SK-N-SH treated with all-trans-retinoic acid at 6 μM for 48 hours (cell line): Measurements from ENCODE around the gene TMEM100.

ENCODE experiments used
- ATAC-seq: fragments of 200-7000 bp; cut with Tn5 transposase; 3 replicates; pipeline ENCODE4 v1.9.1; 2020; ENCODE audit warnings: mild to moderate bottlenecking, moderate library complexity
- BACH2 ChIP-seq: fragments of 250-450 bp; sonication (Bioruptor Pico); IDR thresholded peaks from 2 replicates; pipeline ENCODE4 v1.9.0; 2021; ENCODE audit warnings: mild to moderate bottlenecking, borderline replicate concordance
- CSDC2 ChIP-seq: fragments of 250-450 bp; sonication (Bioruptor Pico); IDR thresholded peaks from 2 replicates; pipeline ENCODE4 v1.5.0; 2020; ENCODE audit warnings: mild to moderate bottlenecking, moderate library complexity
- ESRRG ChIP-seq: fragments of 250-450 bp; sonication (Bioruptor Pico); IDR thresholded peaks from 2 replicates; pipeline ENCODE4 v1.6.1; 2021; ENCODE audit warnings: mild to moderate bottlenecking
- GLIS3 ChIP-seq: fragments of 250-450 bp; sonication (Bioruptor Pico); IDR thresholded peaks from 2 replicates; pipeline ENCODE4 v1.5.0; 2020; ENCODE audit warnings: mild to moderate bottlenecking, moderate library complexity
- ISL1 ChIP-seq: fragments of 250-450 bp; sonication (Bioruptor Pico); IDR thresholded peaks from 2 replicates; pipeline ENCODE4 v2.1.2; 2022; ENCODE audit warnings: mild to moderate bottlenecking, moderate library complexity
- OSR1 ChIP-seq: fragments of 250-450 bp; sonication (Bioruptor Pico); IDR thresholded peaks from 2 replicates; pipeline ENCODE4 v1.8.0; 2022; ENCODE audit warnings: moderate library complexity, mild to moderate bottlenecking, inconsistent platforms
- PPARA ChIP-seq: fragments of 250-450 bp; sonication (Bioruptor Pico); IDR thresholded peaks from 2 replicates; pipeline ENCODE4 v1.5.0; 2020; ENCODE audit warnings: mild to moderate bottlenecking, borderline replicate concordance
- RARB ChIP-seq: fragments of 250-450 bp; sonication (Bioruptor Pico); IDR thresholded peaks from 2 replicates; pipeline ENCODE4 v1.8.0; 2021; ENCODE audit warnings: mild to moderate bottlenecking, moderate library complexity
- SNAI2 ChIP-seq: fragments of 250-450 bp; sonication (Bioruptor Pico); IDR thresholded peaks from 2 replicates; pipeline ENCODE4 v1.5.0; 2020; ENCODE audit warnings: mild to moderate bottlenecking, moderate library complexity
- TCF4 ChIP-seq: fragments of 250-450 bp; sonication (Bioruptor Pico); IDR thresholded peaks from 2 replicates; pipeline ENCODE4 v1.8.0; 2021; ENCODE audit warnings: mild to moderate bottlenecking, moderate library complexity, borderline replicate concordance
- ZC3H10 ChIP-seq: fragments of 250-450 bp; sonication (Bioruptor Pico); IDR thresholded peaks from 2 replicates; pipeline ENCODE4 v1.5.1; 2021; ENCODE audit warnings: mild to moderate bottlenecking, moderate library complexity
- ZFP3 ChIP-seq: fragments of 250-450 bp; sonication (Bioruptor Pico); IDR thresholded peaks from 2 replicates; pipeline ENCODE4 v1.5.0; 2020; ENCODE audit warnings: mild to moderate bottlenecking, moderate library complexity
- ZNF565 ChIP-seq: fragments of 450-650 bp; formaldehyde crosslinking; conservative IDR thresholded peaks from 2 replicates; pipeline ENCODE4 v1.5.0; 2020; ENCODE audit warnings: low read depth, mild to moderate bottlenecking, moderate library complexity
- ZNF70 ChIP-seq: fragments of 450-650 bp; formaldehyde crosslinking; IDR thresholded peaks from 2 replicates; pipeline ENCODE4 v1.5.0; 2020; ENCODE audit warnings: mild to moderate bottlenecking, moderate library complexity
- ZNF8 ChIP-seq: fragments of 450-650 bp; formaldehyde crosslinking; IDR thresholded peaks from 2 replicates; pipeline ENCODE4 v1.5.0; 2020; ENCODE audit warnings: mild to moderate bottlenecking, moderate library complexity
- TF ChIP-seq, protein P1 (sequence below): fragments of 250-450 bp; sonication (Bioruptor Pico); IDR thresholded peaks from 2 replicates; pipeline ENCODE4 v1.8.0; 2020; ENCODE audit warnings: mild to moderate bottlenecking, moderate library complexity, borderline replicate concordance
- TF ChIP-seq, protein P2 (sequence below): fragments of 250-450 bp; sonication (Bioruptor Pico); IDR thresholded peaks from 2 replicates; pipeline ENCODE4 v1.5.1; 2021; ENCODE audit warnings: mild to moderate bottlenecking, moderate library complexity
- TF ChIP-seq, protein P3 (sequence below): fragments of 250-450 bp; sonication (Bioruptor Pico); IDR thresholded peaks from 2 replicates; pipeline ENCODE4 v1.5.0; 2020; ENCODE audit warnings: mild to moderate bottlenecking, moderate library complexity
- TF ChIP-seq, protein P4 (sequence below): fragments of 250-450 bp; sonication (Bioruptor Pico); IDR thresholded peaks from 2 replicates; pipeline ENCODE4 v1.5.1; 2020; ENCODE audit warnings: low read depth, mild to moderate bottlenecking, moderate library complexity
- TF ChIP-seq, protein P5 (sequence below): fragments of 250-450 bp; sonication (Bioruptor Pico); IDR thresholded peaks from 2 replicates; pipeline ENCODE4 v1.8.0; 2021; ENCODE audit warnings: low read depth, mild to moderate bottlenecking, moderate library complexity, borderline replicate concordance

Gene TMEM100

GRCh38 chr17:55757659-55758058 is 35.0 kb upstream of the TMEM100 start:
- no peak for ATAC-seq
- no peak for TF ChIP-seq GLIS3 (CRISPR knock-in tag)
- TF ChIP-seq, protein P1, sequence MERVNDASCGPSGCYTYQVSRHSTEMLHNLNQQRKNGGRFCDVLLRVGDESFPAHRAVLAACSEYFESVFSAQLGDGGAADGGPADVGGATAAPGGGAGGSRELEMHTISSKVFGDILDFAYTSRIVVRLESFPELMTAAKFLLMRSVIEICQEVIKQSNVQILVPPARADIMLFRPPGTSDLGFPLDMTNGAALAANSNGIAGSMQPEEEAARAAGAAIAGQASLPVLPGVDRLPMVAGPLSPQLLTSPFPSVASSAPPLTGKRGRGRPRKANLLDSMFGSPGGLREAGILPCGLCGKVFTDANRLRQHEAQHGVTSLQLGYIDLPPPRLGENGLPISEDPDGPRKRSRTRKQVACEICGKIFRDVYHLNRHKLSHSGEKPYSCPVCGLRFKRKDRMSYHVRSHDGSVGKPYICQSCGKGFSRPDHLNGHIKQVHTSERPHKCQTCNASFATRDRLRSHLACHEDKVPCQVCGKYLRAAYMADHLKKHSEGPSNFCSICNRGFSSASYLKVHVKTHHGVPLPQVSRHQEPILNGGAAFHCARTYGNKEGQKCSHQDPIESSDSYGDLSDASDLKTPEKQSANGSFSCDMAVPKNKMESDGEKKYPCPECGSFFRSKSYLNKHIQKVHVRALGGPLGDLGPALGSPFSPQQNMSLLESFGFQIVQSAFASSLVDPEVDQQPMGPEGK (CRISPR knock-in tag), result no peak
- TF ChIP-seq ZNF70, result no peak
- TF ChIP-seq, protein P2, sequence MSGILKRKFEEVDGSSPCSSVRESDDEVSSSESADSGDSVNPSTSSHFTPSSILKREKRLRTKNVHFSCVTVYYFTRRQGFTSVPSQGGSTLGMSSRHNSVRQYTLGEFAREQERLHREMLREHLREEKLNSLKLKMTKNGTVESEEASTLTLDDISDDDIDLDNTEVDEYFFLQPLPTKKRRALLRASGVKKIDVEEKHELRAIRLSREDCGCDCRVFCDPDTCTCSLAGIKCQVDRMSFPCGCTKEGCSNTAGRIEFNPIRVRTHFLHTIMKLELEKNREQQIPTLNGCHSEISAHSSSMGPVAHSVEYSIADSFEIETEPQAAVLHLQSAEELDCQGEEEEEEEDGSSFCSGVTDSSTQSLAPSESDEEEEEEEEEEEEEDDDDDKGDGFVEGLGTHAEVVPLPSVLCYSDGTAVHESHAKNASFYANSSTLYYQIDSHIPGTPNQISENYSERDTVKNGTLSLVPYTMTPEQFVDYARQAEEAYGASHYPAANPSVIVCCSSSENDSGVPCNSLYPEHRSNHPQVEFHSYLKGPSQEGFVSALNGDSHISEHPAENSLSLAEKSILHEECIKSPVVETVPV (CRISPR knock-in tag), result no peak
- TF ChIP-seq, protein P3, sequence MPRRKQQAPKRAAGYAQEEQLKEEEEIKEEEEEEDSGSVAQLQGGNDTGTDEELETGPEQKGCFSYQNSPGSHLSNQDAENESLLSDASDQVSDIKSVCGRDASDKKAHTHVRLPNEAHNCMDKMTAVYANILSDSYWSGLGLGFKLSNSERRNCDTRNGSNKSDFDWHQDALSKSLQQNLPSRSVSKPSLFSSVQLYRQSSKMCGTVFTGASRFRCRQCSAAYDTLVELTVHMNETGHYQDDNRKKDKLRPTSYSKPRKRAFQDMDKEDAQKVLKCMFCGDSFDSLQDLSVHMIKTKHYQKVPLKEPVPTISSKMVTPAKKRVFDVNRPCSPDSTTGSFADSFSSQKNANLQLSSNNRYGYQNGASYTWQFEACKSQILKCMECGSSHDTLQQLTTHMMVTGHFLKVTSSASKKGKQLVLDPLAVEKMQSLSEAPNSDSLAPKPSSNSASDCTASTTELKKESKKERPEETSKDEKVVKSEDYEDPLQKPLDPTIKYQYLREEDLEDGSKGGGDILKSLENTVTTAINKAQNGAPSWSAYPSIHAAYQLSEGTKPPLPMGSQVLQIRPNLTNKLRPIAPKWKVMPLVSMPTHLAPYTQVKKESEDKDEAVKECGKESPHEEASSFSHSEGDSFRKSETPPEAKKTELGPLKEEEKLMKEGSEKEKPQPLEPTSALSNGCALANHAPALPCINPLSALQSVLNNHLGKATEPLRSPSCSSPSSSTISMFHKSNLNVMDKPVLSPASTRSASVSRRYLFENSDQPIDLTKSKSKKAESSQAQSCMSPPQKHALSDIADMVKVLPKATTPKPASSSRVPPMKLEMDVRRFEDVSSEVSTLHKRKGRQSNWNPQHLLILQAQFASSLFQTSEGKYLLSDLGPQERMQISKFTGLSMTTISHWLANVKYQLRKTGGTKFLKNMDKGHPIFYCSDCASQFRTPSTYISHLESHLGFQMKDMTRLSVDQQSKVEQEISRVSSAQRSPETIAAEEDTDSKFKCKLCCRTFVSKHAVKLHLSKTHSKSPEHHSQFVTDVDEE (CRISPR knock-in tag), result no peak
- no peak for TF ChIP-seq OSR1 (CRISPR knock-in tag)
- no peak for TF ChIP-seq BACH2 (CRISPR knock-in tag)
- TF ChIP-seq TCF4 (CRISPR knock-in tag), result no peak
- TF ChIP-seq, protein P4, sequence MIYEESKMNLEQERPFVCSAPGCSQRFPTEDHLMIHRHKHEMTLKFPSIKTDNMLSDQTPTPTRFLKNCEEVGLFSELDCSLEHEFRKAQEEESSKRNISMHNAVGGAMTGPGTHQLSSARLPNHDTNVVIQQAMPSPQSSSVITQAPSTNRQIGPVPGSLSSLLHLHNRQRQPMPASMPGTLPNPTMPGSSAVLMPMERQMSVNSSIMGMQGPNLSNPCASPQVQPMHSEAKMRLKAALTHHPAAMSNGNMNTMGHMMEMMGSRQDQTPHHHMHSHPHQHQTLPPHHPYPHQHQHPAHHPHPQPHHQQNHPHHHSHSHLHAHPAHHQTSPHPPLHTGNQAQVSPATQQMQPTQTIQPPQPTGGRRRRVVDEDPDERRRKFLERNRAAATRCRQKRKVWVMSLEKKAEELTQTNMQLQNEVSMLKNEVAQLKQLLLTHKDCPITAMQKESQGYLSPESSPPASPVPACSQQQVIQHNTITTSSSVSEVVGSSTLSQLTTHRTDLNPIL (CRISPR knock-in tag), result no peak
- TF ChIP-seq ZFP3 (CRISPR knock-in tag), result no peak
- no peak for TF ChIP-seq RARB (CRISPR knock-in tag)
- no peak for TF ChIP-seq ZC3H10
- TF ChIP-seq CSDC2 (CRISPR knock-in tag), result no peak
- TF ChIP-seq, protein P5, sequence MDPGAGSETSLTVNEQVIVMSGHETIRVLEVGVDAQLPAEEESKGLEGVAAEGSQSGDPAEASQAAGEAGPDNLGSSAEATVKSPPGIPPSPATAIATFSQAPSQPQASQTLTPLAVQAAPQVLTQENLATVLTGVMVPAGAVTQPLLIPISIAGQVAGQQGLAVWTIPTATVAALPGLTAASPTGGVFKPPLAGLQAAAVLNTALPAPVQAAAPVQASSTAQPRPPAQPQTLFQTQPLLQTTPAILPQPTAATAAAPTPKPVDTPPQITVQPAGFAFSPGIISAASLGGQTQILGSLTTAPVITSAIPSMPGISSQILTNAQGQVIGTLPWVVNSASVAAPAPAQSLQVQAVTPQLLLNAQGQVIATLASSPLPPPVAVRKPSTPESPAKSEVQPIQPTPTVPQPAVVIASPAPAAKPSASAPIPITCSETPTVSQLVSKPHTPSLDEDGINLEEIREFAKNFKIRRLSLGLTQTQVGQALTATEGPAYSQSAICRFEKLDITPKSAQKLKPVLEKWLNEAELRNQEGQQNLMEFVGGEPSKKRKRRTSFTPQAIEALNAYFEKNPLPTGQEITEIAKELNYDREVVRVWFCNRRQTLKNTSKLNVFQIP (CRISPR knock-in tag), result no peak
- TF ChIP-seq ZNF565, result no peak
- no peak for TF ChIP-seq SNAI2 (CRISPR knock-in tag)
- no peak for TF ChIP-seq ZNF8 (CRISPR knock-in tag)
- no peak for TF ChIP-seq PPARA
- TF ChIP-seq ESRRG (CRISPR knock-in tag), result no peak

- no peak for ATAC-seq
These were observed 34.0 kb upstream of the TMEM100 start for GRCh38 chr17:55756689-55757088.

More at GRCh38 chr17:55756689-55757088, 34.0 kb upstream of the TMEM100 start:
- TF ChIP-seq RARB (CRISPR knock-in tag), result no peak
- no peak for TF ChIP-seq CSDC2 (CRISPR knock-in tag)
- TF ChIP-seq, protein P3 (CRISPR knock-in tag), result no peak
- TF ChIP-seq ISL1 (CRISPR knock-in tag), result no peak
